ENCODE data around the gene MLF1.

- TF ChIP-seq EZH2 (IDR thresholded peaks at IDR 0.05; ENCODE audit: borderline replicate concordance) = no peak
- TF ChIP-seq, protein P1, sequence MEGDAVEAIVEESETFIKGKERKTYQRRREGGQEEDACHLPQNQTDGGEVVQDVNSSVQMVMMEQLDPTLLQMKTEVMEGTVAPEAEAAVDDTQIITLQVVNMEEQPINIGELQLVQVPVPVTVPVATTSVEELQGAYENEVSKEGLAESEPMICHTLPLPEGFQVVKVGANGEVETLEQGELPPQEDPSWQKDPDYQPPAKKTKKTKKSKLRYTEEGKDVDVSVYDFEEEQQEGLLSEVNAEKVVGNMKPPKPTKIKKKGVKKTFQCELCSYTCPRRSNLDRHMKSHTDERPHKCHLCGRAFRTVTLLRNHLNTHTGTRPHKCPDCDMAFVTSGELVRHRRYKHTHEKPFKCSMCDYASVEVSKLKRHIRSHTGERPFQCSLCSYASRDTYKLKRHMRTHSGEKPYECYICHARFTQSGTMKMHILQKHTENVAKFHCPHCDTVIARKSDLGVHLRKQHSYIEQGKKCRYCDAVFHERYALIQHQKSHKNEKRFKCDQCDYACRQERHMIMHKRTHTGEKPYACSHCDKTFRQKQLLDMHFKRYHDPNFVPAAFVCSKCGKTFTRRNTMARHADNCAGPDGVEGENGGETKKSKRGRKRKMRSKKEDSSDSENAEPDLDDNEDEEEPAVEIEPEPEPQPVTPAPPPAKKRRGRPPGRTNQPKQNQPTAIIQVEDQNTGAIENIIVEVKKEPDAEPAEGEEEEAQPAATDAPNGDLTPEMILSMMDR (IDR thresholded peaks at IDR 0.05; ENCODE audit: poor library complexity) = no peak
Measured at GRCh38 chr3:158651192-158651591, 80.2 kb downstream of the MLF1 start.
